Left ventricle myocardium inferior (tissue), 1 donor: Measurements from ENCODE around the gene ITGAD. TPM values are rescaled to one million over a fixed set of nuclear protein-coding genes. Genes with fewer than 3 reads are reported as not detected.
"Not testable (repeated sequence)": the region's sequence is repeated elsewhere in the genome, so short reads cannot be mapped to it uniquely, and the experiment has no call there.

ENCODE experiments used
- DNase-seq: peaks from one replicate; pipeline ENCODE4 v3.0.0-alpha.2; 2020
- H3K27ac ChIP-seq: fragments of 200-600 bp; replicated peaks from 2 replicates; pipeline ENCODE4 v1.8.0; 2021
- H3K27me3 ChIP-seq: fragments of 200-600 bp; 2 replicates; pipeline ENCODE4 v1.8.0; 2021; ENCODE audit warnings: low read depth
- H3K36me3 ChIP-seq: fragments of 200-600 bp; 2 replicates; pipeline ENCODE4 v1.8.0; 2021
- H3K4me1 ChIP-seq: fragments of 200-600 bp; 2 replicates; pipeline ENCODE4 v1.8.0; 2021
- H3K4me3 ChIP-seq: fragments of 200-600 bp; 2 replicates; pipeline ENCODE4 v1.8.0; 2021; ENCODE audit warnings: mild to moderate bottlenecking, moderate library complexity
- H3K9me3 ChIP-seq: fragments of 200-600 bp; replicated peaks from 2 replicates; pipeline ENCODE4 v1.8.0; 2021
- CTCF ChIP-seq: fragments of 200-600 bp; IDR thresholded peaks from 2 replicates; pipeline ENCODE4 v1.8.0; 2021; ENCODE audit warnings: antibody characterized with exemption, mild to moderate bottlenecking, borderline replicate concordance
- intact Hi-C: fragments of 100-400 bp; cut with micrococcal nuclease; formaldehyde crosslinking; loops from one replicate; pipeline ENCODE4 v1.11.0; 2022
- total RNA-seq: library from RNA; stranded (reverse); fragmentation: NEBNext Ultra II Directional; extraction: Animal tissue kit (Norgen Biotek cat#: 25700); gene quantifications from one replicate; pipeline ENCODE4 v1.2.1, GENCODE V29; 2021
- donor health status: DM: no; HTN: yes; CAD: no; lungs with severe emphysema.

Gene ITGAD
- total RNA-seq, 1 donor from 2014 or later: not detected

GRCh38 chr16:31435341-31436220 lies 42.4 kb downstream of the ITGAD start:
- intact Hi-C loops: no loop called here
- Histone ChIP-seq H3K36me3 (no peaks in the 10 kb centered on the region), H3K27me3 (no peaks in the 10 kb centered on the region)

GRCh38 chr16:31436221-31437045 lies 43.3 kb downstream of the ITGAD start:
- H3K36me3 ChIP-seq: no peaks in the 10 kb centered on the region
- no peak overlapping the region for H3K27ac ChIP-seq
- peaks cover 40% of the 10 kb centered on the region for H3K4me1 ChIP-seq
- no peak for DNase-seq
- no peaks in the 10 kb centered on the region for H3K9me3 ChIP-seq
- no peak for TF ChIP-seq CTCF
- no peak overlapping the region for H3K4me3 ChIP-seq
- H3K27me3 ChIP-seq: no peaks in the 10 kb centered on the region
- intact Hi-C loops: no loop called here

More at GRCh38 chr16:31435341-31436220, 42.4 kb downstream of the ITGAD start:
- TF ChIP-seq CTCF: no peak
- Histone ChIP-seq H3K9me3 (no peaks in the 10 kb centered on the region), H3K4me1 (peaks cover 40% of the 10 kb centered on the region), H3K4me3 (no peak overlapping the region), H3K27ac (no peak overlapping the region)
- no peak for DNase-seq

DNA sequence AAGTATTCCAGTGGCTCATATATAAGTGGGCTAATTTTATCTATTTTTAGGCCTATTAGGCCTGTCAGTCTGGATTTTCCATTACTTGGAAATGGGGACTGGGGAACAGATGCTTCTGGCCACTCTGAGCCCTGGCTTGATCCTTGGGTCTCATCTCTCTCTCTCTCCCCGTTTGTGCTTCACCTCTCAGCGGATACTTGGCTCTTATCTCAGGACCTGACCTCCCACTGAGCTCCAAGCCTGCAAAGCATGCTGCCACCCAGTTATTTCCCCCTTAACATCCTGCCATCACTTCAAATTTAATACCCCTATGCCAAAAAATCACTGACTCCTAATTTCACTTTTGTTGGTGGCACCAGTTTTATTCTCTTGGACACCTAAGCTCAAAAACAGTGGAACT lies 45.3 kb downstream of the ITGAD start:
- DNase-seq: no peak
- peak overlapping the region; percentile 42 for H3K27ac ChIP-seq
- no peak overlapping the region for H3K4me3 ChIP-seq
- H3K4me1 ChIP-seq: peaks cover 41% of the 10 kb centered on the region
- intact Hi-C loops: no loop called here
- H3K36me3 ChIP-seq: no peaks in the 10 kb centered on the region
- no peaks in the 10 kb centered on the region for H3K27me3 ChIP-seq
- no peak for TF ChIP-seq CTCF
- no peaks in the 10 kb centered on the region for H3K9me3 ChIP-seq

GRCh38 chr16:31439023-31439422 lies 45.9 kb downstream of the ITGAD start:
- DNase-seq, H3K4me3 ChIP-seq, H3K27me3 ChIP-seq, H3K36me3 ChIP-seq, intact Hi-C loops, H3K9me3 ChIP-seq: not testable (repeated sequence)
- peak overlapping the region; percentile 96 for H3K27ac ChIP-seq
- H3K4me1 ChIP-seq: peaks cover 41% of the 10 kb centered on the region

- peaks cover 41% of the 10 kb centered on the region for H3K4me1 ChIP-seq
- H3K27me3 ChIP-seq: no peaks in the 10 kb centered on the region
- peak overlapping the region; percentile 96 for H3K27ac ChIP-seq
- no peak for TF ChIP-seq CTCF
- no peak for DNase-seq
- no peaks in the 10 kb centered on the region for H3K9me3 ChIP-seq
- no peak overlapping the region for H3K4me3 ChIP-seq
- intact Hi-C loops: no loop called here
- no peaks in the 10 kb centered on the region for H3K36me3 ChIP-seq
These were observed 46.4 kb downstream of the ITGAD start for GRCh38 chr16:31439519-31439918.
